GM18507 (cell line): Measurements from ENCODE around the gene GSTA5.
A peak's percentile ranks its signal among the peaks of the same experiment; 100 is the strongest.
"Not testable (repeated sequence)": the region's sequence is repeated elsewhere in the genome, so short reads cannot be mapped to it uniquely, and the experiment has no call there.

ENCODE experiments used
- DNase-seq: peaks from one replicate; pipeline ENCODE4 v3.0.0; 2011; ENCODE audit warnings: low read depth; ENCODE audit not compliant: insufficient read length; ENCODE audit errors: extremely low spot score
- FAIRE-seq: peaks from 2 replicates; lab custom pipeline; 2011; peaks lifted over from hg19 to GRCh38; lab: Jason Lieb, UNC

The GSTA5 gene

DNA sequence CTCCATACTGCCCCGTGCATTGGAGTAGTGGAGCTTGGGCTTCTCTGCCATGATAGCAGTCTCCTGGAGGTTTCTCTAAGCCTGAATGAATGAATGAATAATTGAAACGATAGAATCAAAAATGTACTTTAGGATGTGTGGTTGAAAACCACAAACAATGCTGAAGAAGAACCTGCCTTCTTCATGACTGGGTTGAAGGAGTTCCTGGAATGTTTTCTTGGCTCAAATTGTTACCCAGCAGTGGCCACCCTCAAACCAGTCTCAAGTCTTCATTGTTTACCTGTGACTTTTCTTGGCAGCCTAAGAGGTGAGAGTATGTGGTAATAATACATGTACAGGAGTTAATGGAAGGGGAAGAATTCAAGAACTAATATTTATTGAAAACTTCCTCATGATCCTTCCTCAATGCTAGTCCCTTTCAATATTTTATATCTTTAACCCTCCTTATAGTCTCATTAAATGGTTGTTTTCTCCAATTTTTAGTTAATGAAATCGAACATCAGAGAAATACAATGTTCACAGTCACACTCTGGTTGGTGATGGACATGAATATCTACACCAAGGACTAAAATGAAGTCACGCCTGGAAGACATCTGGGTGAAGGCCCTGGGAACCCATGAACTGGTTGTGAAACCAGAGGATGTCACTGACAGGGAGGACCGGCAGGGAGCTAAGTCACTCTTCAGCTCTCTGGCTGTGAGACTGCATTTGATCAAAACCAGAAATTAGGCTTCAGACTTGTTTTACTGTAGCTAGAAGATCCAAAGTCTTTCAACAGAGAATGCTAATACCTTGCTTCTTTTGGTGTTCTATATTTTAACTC lies at the start of gene GSTA5:
GSTA5 (minus strand) TSS at position 51 of the 823 bp plus-strand sequence.
- no peak for FAIRE-seq
- DNase-seq, result no peak

DNA sequence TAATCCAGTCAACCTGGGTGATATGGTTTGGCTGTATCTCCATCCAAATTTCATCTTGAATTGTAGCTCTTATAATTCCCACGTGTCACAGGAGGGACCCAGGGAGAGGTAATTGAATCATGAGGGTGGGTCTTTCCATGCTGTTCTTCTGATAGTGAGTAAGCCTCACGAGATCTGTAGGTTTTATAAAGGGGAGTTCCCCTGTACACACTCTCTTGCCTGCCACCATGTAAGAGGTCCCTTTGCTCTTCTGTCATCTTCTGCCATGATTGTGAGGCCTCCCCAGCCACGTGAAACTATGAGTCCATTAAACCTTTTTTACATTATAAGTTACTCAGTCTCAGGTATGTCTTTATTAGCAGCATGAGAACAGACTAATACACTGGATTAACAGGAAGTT lies 49.4 kb upstream of the GSTA5 start:
- no peak for DNase-seq

DNA sequence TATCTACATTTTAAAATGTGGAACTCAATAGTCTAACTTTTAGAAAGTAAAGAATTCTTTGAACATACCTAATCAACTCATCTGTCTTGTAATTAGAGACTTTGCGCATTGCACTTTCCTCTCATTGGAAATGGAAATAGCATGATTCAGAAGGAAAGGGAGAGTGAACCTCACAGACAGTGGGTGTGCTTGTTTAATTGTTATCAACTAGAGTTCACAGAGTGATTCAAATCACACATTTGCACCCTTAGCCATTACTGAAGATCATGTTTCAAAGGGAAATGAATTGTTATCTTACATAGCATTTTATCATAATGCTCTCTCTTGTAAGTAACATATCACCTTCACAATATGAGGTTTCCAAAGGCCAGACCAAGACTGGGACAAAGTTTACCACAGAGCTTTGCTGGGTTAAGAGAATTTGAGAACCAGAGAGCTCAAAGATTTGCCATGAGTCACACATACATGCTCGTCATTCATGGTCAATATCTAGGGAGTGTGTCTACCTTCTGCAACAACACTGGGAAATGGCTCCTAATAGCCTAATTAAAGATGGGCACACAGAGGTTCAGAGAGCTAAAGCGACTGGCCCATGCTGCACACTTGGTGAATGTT lies 47.4 kb upstream of the GSTA5 start:
- no peak for FAIRE-seq
- DNase-seq, result no peak

More for the DNA sequence above, 49.4 kb upstream of the GSTA5 start:
- no peak for FAIRE-seq

- DNase-seq (peak; percentile 42), FAIRE-seq (peak; percentile 91)
These were observed 41.6 kb upstream of the GSTA5 start for GRCh38 chr6:52881996-52882841.

DNA sequence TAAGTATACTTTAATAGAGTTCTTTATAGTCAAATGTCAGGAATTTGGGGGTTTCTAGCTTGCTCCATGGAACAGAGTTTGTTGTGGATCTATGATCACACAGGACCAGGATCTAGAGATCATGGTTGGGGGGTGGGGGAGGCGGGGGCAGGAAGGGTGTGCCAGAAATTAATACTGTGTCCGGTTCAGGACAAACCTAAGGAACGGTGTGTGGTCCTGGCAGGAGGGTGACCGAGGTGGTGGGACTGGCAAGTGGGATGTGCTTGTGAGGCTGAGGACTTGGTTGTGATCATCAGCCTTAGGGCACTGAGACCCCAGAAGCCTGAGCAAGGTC lies 41.0 kb upstream of the GSTA5 start:
- FAIRE-seq (no peak), DNase-seq (no peak)

- DNase-seq (no peak), FAIRE-seq (no peak)
These were observed 37.2 kb upstream of the GSTA5 start for GRCh38 chr6:52877786-52878185.

GRCh38 chr6:52877168-52877567 lies 36.6 kb upstream of the GSTA5 start:
- FAIRE-seq, result no peak

DNA sequence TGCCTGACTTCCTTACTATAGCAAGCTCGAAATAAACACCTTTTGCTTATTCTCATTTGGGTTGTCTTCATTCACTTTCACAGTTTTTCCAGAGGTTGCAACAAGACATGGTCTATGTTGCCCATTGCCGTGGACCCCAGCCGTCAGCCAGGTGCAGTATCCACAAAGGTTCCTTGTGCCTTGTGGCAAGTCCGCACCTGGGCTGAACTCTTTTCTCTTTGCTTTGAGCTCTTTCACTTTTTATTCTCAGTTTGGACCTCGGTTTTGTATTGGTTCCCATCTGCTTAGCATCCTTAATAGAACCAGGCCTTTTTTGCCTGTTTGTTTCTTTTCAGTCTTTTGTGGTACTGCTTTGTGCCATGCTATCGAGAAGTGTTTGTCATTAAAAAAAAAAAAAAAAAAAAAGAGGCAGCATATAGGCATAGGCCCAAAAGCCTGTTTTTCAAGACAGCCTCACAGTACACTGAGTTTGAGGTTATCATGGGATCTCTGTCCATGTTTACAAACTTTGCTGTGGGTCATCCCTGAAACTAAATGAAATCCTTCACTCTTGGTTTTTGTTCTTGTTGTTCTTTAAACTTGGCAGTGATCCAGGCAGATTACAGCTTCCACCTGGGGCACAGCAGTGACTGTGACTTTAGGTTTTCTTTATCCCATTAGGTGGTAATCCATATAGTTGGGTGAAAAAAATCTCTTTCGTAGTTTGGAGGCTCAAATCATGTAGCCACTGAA lies 35.6 kb upstream of the GSTA5 start:
- no peak for DNase-seq
- no peak for FAIRE-seq

More at GRCh38 chr6:52877168-52877567, 36.6 kb upstream of the GSTA5 start:
- DNase-seq, result no peak

- FAIRE-seq (no peak), DNase-seq (no peak)
These were observed 31.4 kb upstream of the GSTA5 start for GRCh38 chr6:52872031-52872430.

- FAIRE-seq (no peak), DNase-seq (no peak)
These were observed 31.0 kb upstream of the GSTA5 start for GRCh38 chr6:52871621-52872020.

GRCh38 chr6:52870335-52871091 lies 29.9 kb upstream of the GSTA5 start:
- DNase-seq, FAIRE-seq: not testable (repeated sequence)

DNA sequence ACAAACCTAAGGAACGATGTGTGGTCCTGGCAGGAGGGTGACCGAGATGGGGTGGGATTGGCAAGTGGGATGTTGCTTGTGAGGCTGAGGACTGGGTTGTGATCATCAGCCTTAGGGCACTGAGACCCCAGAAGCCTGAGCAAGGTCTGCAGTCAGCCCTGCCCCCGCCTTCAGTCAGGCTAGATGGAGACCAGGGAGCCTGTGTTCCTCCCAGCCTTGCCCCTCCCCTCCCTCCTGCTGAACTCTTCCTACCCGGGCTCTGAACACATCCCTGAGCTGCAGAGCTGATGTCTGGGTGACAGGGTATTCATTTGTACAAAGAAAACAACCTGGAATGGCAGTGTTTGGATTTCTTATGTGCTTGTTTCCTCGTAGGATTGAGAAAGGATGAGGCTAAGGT lies 28.3 kb upstream of the GSTA5 start:
- not testable (repeated sequence) for DNase-seq, FAIRE-seq

DNA sequence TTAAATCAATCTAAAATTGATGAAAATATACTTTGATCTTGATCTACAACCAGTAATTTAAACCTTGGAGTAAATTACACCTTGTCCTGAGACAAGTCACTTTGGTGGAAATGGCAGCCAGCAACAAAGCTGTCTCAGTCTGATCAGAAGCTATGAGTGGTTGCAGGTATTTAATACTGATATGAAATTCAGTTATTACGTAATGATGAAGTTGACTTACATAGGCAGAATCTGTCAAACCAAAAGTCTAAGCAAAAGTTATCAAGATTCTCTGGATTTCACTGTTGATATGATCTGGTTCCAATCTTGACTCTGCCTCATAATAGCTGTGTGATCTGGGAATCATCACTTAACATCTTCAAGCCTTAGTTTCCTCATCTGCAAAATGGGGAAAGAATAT lies 27.6 kb upstream of the GSTA5 start:
- FAIRE-seq, result no peak
- no peak for DNase-seq

GRCh38 chr6:52861151-52861550 lies 20.5 kb upstream of the GSTA5 start:
- not testable (repeated sequence) for FAIRE-seq, DNase-seq

GRCh38 chr6:52858416-52858815 lies 17.8 kb upstream of the GSTA5 start:
- DNase-seq (no peak), FAIRE-seq (no peak)

GRCh38 chr6:52856137-52856536 lies 15.5 kb upstream of the GSTA5 start:
- FAIRE-seq, result not testable (repeated sequence)

GRCh38 chr6:52849137-52849536 lies 8.5 kb upstream of the GSTA5 start:
- no peak for FAIRE-seq
- DNase-seq, result no peak

More at GRCh38 chr6:52856137-52856536, 15.5 kb upstream of the GSTA5 start:
- not testable (repeated sequence) for DNase-seq

- FAIRE-seq, result no peak
- DNase-seq, result no peak
These were observed 5.4 kb upstream of the GSTA5 start for GRCh38 chr6:52846002-52846401.

DNA sequence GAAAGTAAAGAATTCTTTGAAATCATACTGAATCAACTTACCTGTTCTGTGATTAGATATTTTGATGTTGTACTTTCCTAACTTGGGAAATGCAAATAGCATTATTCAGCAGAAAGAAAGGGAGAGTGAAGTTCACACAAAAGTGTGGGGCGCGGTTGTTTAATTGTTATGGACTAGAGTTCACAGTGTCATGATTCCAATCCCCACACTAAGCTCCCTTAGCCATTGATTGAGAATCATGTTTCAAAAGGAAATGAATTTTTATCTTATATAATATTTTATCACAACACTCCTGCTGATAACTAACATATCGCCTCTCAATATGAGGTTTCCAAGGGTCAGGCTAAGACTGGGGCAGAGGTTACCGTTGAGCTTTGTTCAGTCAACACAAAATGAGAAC lies 3.0 kb upstream of the GSTA5 start:
- DNase-seq, result no peak
- FAIRE-seq, result no peak
